ENCODE measurements around the gene HCK.
A peak's percentile ranks its signal among the peaks of the same experiment; 100 is the strongest.

Gene HCK

DNA sequence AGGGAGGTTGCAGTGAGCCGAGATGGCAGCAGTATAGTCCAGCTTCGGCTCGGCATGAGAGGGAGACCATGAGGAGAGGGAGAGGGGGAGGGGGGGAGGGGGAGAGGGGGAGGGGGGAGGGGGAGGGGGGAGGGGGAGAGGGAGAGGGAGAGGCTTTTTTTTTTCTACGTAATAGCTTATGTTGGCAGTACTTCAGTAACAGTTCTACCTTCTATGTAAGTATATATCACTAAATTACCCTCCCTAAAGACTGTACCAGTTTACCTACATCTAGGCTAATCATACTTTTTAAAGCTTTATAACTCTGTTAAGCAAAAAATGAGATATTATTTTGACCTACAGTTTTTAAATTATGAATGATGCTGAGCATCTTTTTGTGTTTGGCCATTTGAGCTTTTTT, 71.0 kb downstream of the HCK start:
- H3K27ac ChIP-seq (ENCODE audit: extremely low read depth, low read depth, low read length), result no peak overlapping the region
- ChIA-PET POLR2A (no interaction called here), CTCF (no interaction called here)
- no peak overlapping the region for H3K4me3 ChIP-seq (ENCODE audit: low read depth, low read length)
- peaks cover 3 to 9% of the 10 kb centered on the region in 2 experiments; a peak in 2 of 3 replicates for H3K36me3 ChIP-seq (ENCODE audit: control insufficient read depth in 2 of 2, insufficient read depth in 1 of 2, low read length in 2 of 2)
- peak; percentile 45; the same call in 1 of the 2 replicates for TF ChIP-seq ZNF664 (tag by site-specific recombination; IDR thresholded peaks at IDR 0.05)
- TF ChIP-seq, protein P1, sequence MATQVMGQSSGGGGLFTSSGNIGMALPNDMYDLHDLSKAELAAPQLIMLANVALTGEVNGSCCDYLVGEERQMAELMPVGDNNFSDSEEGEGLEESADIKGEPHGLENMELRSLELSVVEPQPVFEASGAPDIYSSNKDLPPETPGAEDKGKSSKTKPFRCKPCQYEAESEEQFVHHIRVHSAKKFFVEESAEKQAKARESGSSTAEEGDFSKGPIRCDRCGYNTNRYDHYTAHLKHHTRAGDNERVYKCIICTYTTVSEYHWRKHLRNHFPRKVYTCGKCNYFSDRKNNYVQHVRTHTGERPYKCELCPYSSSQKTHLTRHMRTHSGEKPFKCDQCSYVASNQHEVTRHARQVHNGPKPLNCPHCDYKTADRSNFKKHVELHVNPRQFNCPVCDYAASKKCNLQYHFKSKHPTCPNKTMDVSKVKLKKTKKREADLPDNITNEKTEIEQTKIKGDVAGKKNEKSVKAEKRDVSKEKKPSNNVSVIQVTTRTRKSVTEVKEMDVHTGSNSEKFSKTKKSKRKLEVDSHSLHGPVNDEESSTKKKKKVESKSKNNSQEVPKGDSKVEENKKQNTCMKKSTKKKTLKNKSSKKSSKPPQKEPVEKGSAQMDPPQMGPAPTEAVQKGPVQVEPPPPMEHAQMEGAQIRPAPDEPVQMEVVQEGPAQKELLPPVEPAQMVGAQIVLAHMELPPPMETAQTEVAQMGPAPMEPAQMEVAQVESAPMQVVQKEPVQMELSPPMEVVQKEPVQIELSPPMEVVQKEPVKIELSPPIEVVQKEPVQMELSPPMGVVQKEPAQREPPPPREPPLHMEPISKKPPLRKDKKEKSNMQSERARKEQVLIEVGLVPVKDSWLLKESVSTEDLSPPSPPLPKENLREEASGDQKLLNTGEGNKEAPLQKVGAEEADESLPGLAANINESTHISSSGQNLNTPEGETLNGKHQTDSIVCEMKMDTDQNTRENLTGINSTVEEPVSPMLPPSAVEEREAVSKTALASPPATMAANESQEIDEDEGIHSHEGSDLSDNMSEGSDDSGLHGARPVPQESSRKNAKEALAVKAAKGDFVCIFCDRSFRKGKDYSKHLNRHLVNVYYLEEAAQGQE (tag by site-specific recombination; IDR thresholded peaks at IDR 0.05), result no peak
- TF ChIP-seq ZNF302 (tag by site-specific recombination; IDR thresholded peaks at IDR 0.05; ENCODE audit: low read depth), result no peak
- TF ChIP-seq ZNF626 (tag by site-specific recombination; IDR thresholded peaks at IDR 0.05), result no peak
- no peak for TF ChIP-seq ZNF530 (tag by site-specific recombination; IDR thresholded peaks at IDR 0.05; ENCODE audit: low read depth)
- no peaks in the 10 kb centered on the region for H3K9me3 ChIP-seq (ENCODE audit: control insufficient read depth, insufficient read depth, low read depth, low read length)
- H3K4me1 ChIP-seq (ENCODE audit: control insufficient read depth, insufficient read depth, low read length), result no peaks in the 10 kb centered on the region

DNA sequence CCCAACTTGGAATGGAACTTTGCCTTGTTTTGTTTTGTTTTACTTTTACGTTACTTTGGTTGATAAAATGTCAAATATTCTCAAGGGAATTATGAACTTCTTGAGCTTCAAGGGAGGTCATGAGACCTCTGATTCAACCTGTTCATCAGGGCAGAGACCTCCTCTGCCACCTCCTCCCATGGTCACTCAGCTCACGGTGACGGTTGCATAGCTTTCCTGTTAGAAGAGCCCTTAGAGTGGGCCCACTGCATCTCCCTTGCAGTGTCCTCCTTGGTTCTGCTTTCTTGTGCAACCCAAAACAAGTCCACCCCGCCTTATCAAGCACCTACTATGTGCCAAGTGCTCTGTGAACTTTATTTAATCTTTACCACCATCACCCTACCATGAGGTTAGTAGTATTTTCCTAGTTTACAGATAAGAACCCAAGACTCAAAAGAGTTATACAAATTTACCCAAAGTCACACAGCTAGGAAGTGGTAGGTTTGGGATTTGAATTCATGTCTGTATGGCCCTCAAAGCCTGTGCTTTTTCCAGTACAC, 72.9 kb downstream of the HCK start:
- Histone ChIP-seq H3K9me3 (ENCODE audit: control insufficient read depth, insufficient read depth, low read depth, low read length) (no peaks in the 10 kb centered on the region), H3K27ac (ENCODE audit: extremely low read depth, low read depth, low read length) (no peak overlapping the region), H3K4me1 (ENCODE audit: control insufficient read depth, insufficient read depth, low read length) (no peaks in the 10 kb centered on the region), H3K36me3 (ENCODE audit: control insufficient read depth in 2 of 2, insufficient read depth in 1 of 2, low read length in 2 of 2) (peaks cover 3 to 9% of the 10 kb centered on the region in 2 experiments; a peak in 2 of 3 replicates), H3K4me3 (ENCODE audit: low read depth, low read length) (no peak overlapping the region)
- CTCF ChIA-PET, result no interaction called here
- POLR2A ChIA-PET, result no interaction called here
- TF ChIP-seq ZNF112 (tag by site-specific recombination; IDR thresholded peaks at IDR 0.05) (no peak), SCRT2 (tag by site-specific recombination; IDR thresholded peaks at IDR 0.05) (no peak)
- TF ChIP-seq, protein P2, sequence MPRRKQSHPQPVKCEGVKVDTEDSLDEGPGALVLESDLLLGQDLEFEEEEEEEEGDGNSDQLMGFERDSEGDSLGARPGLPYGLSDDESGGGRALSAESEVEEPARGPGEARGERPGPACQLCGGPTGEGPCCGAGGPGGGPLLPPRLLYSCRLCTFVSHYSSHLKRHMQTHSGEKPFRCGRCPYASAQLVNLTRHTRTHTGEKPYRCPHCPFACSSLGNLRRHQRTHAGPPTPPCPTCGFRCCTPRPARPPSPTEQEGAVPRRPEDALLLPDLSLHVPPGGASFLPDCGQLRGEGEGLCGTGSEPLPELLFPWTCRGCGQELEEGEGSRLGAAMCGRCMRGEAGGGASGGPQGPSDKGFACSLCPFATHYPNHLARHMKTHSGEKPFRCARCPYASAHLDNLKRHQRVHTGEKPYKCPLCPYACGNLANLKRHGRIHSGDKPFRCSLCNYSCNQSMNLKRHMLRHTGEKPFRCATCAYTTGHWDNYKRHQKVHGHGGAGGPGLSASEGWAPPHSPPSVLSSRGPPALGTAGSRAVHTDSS (tag by site-specific recombination; IDR thresholded peaks at IDR 0.05), result no peak

DNA sequence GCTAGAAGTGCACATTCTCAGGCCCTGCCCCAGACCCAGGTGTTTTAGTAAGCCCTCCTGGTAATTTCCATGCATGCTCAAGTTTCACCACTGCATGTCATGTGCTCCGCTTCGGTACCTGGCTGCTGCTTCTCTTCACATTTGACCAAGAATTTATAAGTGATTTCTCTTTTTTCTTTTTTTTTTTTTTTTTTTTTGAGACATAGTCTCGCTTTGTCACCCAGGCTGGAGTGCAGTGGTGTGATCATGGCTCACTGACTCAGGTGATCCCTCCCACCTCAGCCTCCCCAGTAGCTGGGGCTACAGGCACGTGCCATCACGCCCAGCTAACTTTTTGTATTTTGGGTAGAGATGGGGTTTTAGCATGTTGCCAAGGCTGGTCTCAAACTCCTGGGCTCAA, 73.5 kb downstream of the HCK start:
- Histone ChIP-seq H3K4me3 (ENCODE audit: low read depth, low read length) (no peak overlapping the region), H3K4me1 (ENCODE audit: control insufficient read depth, insufficient read depth, low read length) (peaks cover 2% of the 10 kb centered on the region; the same call in 1 of the 2 replicates), H3K36me3 (ENCODE audit: control insufficient read depth in 2 of 2, insufficient read depth in 1 of 2, low read length in 2 of 2) (peaks cover 3 to 9% of the 10 kb centered on the region in 2 experiments; a peak in 2 of 3 replicates), H3K9me3 (ENCODE audit: control insufficient read depth, insufficient read depth, low read depth, low read length) (no peaks in the 10 kb centered on the region), H3K27ac (ENCODE audit: extremely low read depth, low read depth, low read length) (no peak overlapping the region)
- ChIA-PET POLR2A (interaction anchor here (0.7 kb wide), 1 partner anchor 253 kb away, joined by 6 read pairs; no protein-coding TSS in a partner anchor), CTCF (no interaction called here)
- TF ChIP-seq ZNF169 (tag by site-specific recombination; IDR thresholded peaks at IDR 0.05), result no peak
- TF ChIP-seq, protein P3, sequence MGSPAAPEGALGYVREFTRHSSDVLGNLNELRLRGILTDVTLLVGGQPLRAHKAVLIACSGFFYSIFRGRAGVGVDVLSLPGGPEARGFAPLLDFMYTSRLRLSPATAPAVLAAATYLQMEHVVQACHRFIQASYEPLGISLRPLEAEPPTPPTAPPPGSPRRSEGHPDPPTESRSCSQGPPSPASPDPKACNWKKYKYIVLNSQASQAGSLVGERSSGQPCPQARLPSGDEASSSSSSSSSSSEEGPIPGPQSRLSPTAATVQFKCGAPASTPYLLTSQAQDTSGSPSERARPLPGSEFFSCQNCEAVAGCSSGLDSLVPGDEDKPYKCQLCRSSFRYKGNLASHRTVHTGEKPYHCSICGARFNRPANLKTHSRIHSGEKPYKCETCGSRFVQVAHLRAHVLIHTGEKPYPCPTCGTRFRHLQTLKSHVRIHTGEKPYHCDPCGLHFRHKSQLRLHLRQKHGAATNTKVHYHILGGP (tag by site-specific recombination; IDR thresholded peaks at IDR 0.05), result no peak
- no peak for TF ChIP-seq ZNF843 (tag by site-specific recombination; IDR thresholded peaks at IDR 0.05)
- TF ChIP-seq ZNF555 (tag by site-specific recombination; conservative IDR thresholded peaks at IDR 0.05), result no peak
- no peak for TF ChIP-seq ZNF707 (tag by site-specific recombination; IDR thresholded peaks at IDR 0.05)
- TF ChIP-seq ZNF175 (tag by site-specific recombination; IDR thresholded peaks at IDR 0.05), result no peak
- TF ChIP-seq ZXDB (tag by site-specific recombination; IDR thresholded peaks at IDR 0.05), result no peak
- no peak for TF ChIP-seq ZNF837 (tag by site-specific recombination; IDR thresholded peaks at IDR 0.05)
- TF ChIP-seq, protein P4, sequence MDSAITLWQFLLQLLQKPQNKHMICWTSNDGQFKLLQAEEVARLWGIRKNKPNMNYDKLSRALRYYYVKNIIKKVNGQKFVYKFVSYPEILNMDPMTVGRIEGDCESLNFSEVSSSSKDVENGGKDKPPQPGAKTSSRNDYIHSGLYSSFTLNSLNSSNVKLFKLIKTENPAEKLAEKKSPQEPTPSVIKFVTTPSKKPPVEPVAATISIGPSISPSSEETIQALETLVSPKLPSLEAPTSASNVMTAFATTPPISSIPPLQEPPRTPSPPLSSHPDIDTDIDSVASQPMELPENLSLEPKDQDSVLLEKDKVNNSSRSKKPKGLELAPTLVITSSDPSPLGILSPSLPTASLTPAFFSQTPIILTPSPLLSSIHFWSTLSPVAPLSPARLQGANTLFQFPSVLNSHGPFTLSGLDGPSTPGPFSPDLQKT (IDR thresholded peaks at IDR 0.05; ENCODE audit: borderline replicate concordance, low read depth, low read length), result no peak
- TF ChIP-seq ZNF521 (tag by site-specific recombination; IDR thresholded peaks at IDR 0.05), result no peak
- TF ChIP-seq MYNN (tag by site-specific recombination; IDR thresholded peaks at IDR 0.05; ENCODE audit: borderline replicate concordance), result no peak
- no peak for TF ChIP-seq ZNF423 (tag by site-specific recombination; IDR thresholded peaks at IDR 0.05)
- no peak for TF ChIP-seq ZNF585B (tag by site-specific recombination; IDR thresholded peaks at IDR 0.05)
- no peak for TF ChIP-seq ZNF157 (tag by site-specific recombination; IDR thresholded peaks at IDR 0.05)
- no peak for TF ChIP-seq ZNF112 (tag by site-specific recombination; IDR thresholded peaks at IDR 0.05)
- TF ChIP-seq ZNF114 (tag by site-specific recombination; IDR thresholded peaks at IDR 0.05), result no peak
- no peak for TF ChIP-seq ZNF138 (tag by site-specific recombination; IDR thresholded peaks at IDR 0.05; ENCODE audit: borderline replicate concordance)

Measured in HEK293 (cell line).